ENCODE data around the gene CXCL3. TPM values are rescaled to one million over a fixed set of nuclear protein-coding genes. Genes with fewer than 3 reads are reported as not detected.

CXCL3 gene
- total and polyA plus RNA-seq, 9 of the 15 experiments (the other 6 are each of a cell fraction or from before 2014, with no cell fraction given): 2.3 to 8.9 (median 6.1) TPM

- peak in 2 of 3 experiments; percentile 14 to 15; a peak in 1 of 6 replicates for TF ChIP-seq CTCF (IDR thresholded peaks at IDR 0.05 in 2 of 3, conservative IDR thresholded peaks at IDR 0.05 in 1 of 3; ENCODE audit: insufficient read depth in 2 of 3, low read depth in 1 of 3, low read length in 3 of 3)
- peak in 1 of 2 experiments; percentile 67; a peak in 1 of 4 replicates for TF ChIP-seq RCOR1 (IDR thresholded peaks at IDR 0.05; ENCODE audit: borderline replicate concordance in 1 of 2, low read depth in 2 of 2, low read length in 2 of 2)
- TF ChIP-seq ZNF232 (CRISPR knock-in tag; IDR thresholded peaks at IDR 0.05): no peak
- no peak for TF ChIP-seq TRIM24 (IDR thresholded peaks at IDR 0.05)
- no peak for TF ChIP-seq SIN3A (IDR thresholded peaks at IDR 0.05; ENCODE audit: borderline replicate concordance in 2 of 2, control insufficient read depth in 1 of 2, low read depth in 2 of 2, low read length in 2 of 2)
- no peak for TF ChIP-seq HMGXB4 (CRISPR knock-in tag; IDR thresholded peaks at IDR 0.05)
- no peak for TF ChIP-seq RNF2 (IDR thresholded peaks at IDR 0.05)
- TF ChIP-seq ZFPM2 (CRISPR knock-in tag; IDR thresholded peaks at IDR 0.05): no peak
- TF ChIP-seq TEAD1 (CRISPR knock-in tag; IDR thresholded peaks at IDR 0.05): no peak
- TF ChIP-seq NR2C1 (IDR thresholded peaks at IDR 0.05): no peak
- no peak for TF ChIP-seq NR2C1 (tag; IDR thresholded peaks at IDR 0.05)
- no peak for TF ChIP-seq ZNF408 (CRISPR knock-in tag; IDR thresholded peaks at IDR 0.05; ENCODE audit: low read depth)
- TF ChIP-seq JUND (IDR thresholded peaks at IDR 0.05; ENCODE audit: borderline replicate concordance, low read depth, low read length): peak; percentile 12; the same call in 1 of the 2 replicates
- TF ChIP-seq JUND (tag; IDR thresholded peaks at IDR 0.05; ENCODE audit: borderline replicate concordance, low read depth, low read length): no peak
- no peak for TF ChIP-seq ADNP (tag; IDR thresholded peaks at IDR 0.05)
- TF ChIP-seq CREBBP (IDR thresholded peaks at IDR 0.05; ENCODE audit: low read depth, low read length): no peak
- TF ChIP-seq SAFB2 (IDR thresholded peaks at IDR 0.05; ENCODE audit: borderline replicate concordance, low read depth, low read length, severe bottlenecking): no peak
- peak in 1 of 2 experiments; percentile 31; a peak in 1 of 4 replicates for TF ChIP-seq HDAC1 (IDR thresholded peaks at IDR 0.05)
- TF ChIP-seq ZNF707 (CRISPR knock-in tag; conservative IDR thresholded peaks at IDR 0.05): no peak
- TF ChIP-seq MEF2D (tag; conservative IDR thresholded peaks at IDR 0.05; ENCODE audit: low read depth): no peak
- TF ChIP-seq CBX3 (IDR thresholded peaks at IDR 0.05; ENCODE audit: borderline replicate concordance in 1 of 2, low read length in 2 of 2): no peak
- TF ChIP-seq POLR3A (IDR thresholded peaks at IDR 0.05; ENCODE audit: borderline replicate concordance, extremely low read depth, insufficient read depth, insufficient read length): no peak
- TF ChIP-seq HDAC8 (tag; IDR thresholded peaks at IDR 0.05): no peak
These were observed 1.2 kb downstream of the CXCL3 start (continued) for GRCh38 chr4:74037076-74037955.

Measured in K562 (cell line).